PC-3 (cell line): ENCODE results near the gene EHBP1. TPM values are rescaled to one million over a fixed set of nuclear protein-coding genes. Genes with fewer than 3 reads are reported as not detected.

Experiments
- ATAC-seq: fragments of 200-7000 bp; cut with Tn5 transposase; 2 replicates; pipeline ENCODE4 v1.9.1; 2020; ENCODE audit warnings: mild to moderate bottlenecking, moderate library complexity
- BruUV-seq: library from RNA; stranded (reverse); fragments of 400-500 nt; replicated peaks from 2 replicates; lab custom pipeline; 2021; lab: Mats Ljungman, UMichigan
- CTCF ChIA-PET: fragments of 300-600 bp; sonication (Branson Sonifier 250); formaldehyde crosslinking; loops from one replicate; lab custom pipeline; 2022; ENCODE audit warnings: antibody characterized with exemption; lab: Charles Lee
- POLR2A ChIA-PET: fragments of 300-600 bp; sonication (Branson Sonifier 250); formaldehyde crosslinking; loops from one replicate; lab custom pipeline; 2022; ENCODE audit warnings: antibody characterized with exemption; ENCODE audit not compliant: unreplicated experiment; lab: Charles Lee
- DNase-seq: peaks from one replicate; pipeline ENCODE4 v3.0.0-alpha.2; 2015
- H2AFZ ChIP-seq: fragments of 300-600 bp; sonication (generic); 2 replicates; pipeline ENCODE4 v1.6.0; 2016; ENCODE audit warnings: antibody characterized with exemption, low read length
- H3F3A ChIP-seq: fragments of 300-600 bp; sonication (generic); one replicate; pipeline ENCODE4 v1.6.0; 2017; ENCODE audit warnings: antibody characterized with exemption, low read length, control low read depth, mild to moderate bottlenecking; ENCODE audit not compliant: unreplicated experiment
- H3K27ac ChIP-seq: fragments of 300-600 bp; sonication (generic); 2 replicates; pipeline ENCODE4 v1.5.1; 2016; ENCODE audit warnings: mild to moderate bottlenecking, low read length
- H3K27me3 ChIP-seq: fragments of 300-600 bp; sonication (generic); 2 replicates; pipeline ENCODE4 v1.6.1; 2016; ENCODE audit warnings: low read length, mixed read lengths
- H3K36me3 ChIP-seq: fragments of 300-600 bp; sonication (generic); 2 replicates; pipeline ENCODE4 v1.6.1; 2016; ENCODE audit warnings: low read depth, mixed run types, low read length, mixed read lengths
- H3K4me1 ChIP-seq: fragments of 300-600 bp; sonication (generic); 2 replicates; pipeline ENCODE4 v1.5.1; 2016; ENCODE audit warnings: low read length; ENCODE audit not compliant: insufficient read depth
- H3K4me2 ChIP-seq: fragments of 300-600 bp; sonication (generic); 2 replicates; pipeline ENCODE4 v1.6.0; 2016; ENCODE audit warnings: low read length
- H3K4me3 ChIP-seq: fragments of 300-600 bp; sonication (generic); 2 replicates; pipeline ENCODE4 v1.5.1; 2016; ENCODE audit warnings: mild to moderate bottlenecking, low read length, mixed read lengths
- H3K79me2 ChIP-seq: fragments of 300-600 bp; sonication (generic); 2 replicates; pipeline ENCODE4 v1.6.1; 2017; ENCODE audit warnings: low read length, mixed read lengths
- H3K9ac ChIP-seq: fragments of 300-600 bp; sonication (generic); 2 replicates; pipeline ENCODE4 v1.6.0; 2016; ENCODE audit warnings: mild to moderate bottlenecking, low read length
- H3K9me2 ChIP-seq: fragments of 300-600 bp; sonication (generic); replicated peaks from 2 replicates; pipeline ENCODE4 v1.6.1; 2016; ENCODE audit warnings: mixed run types, low read length, mixed read lengths
- H3K9me3 ChIP-seq: fragments of 300-600 bp; sonication (generic); 2 replicates; pipeline ENCODE4 v1.6.1; 2016; ENCODE audit warnings: low read length, mixed read lengths
- H4K20me1 ChIP-seq: fragments of 300-600 bp; sonication (generic); 2 replicates; pipeline ENCODE4 v1.6.1; 2016; ENCODE audit warnings: low read length, mixed read lengths
- CTCF ChIP-seq: fragments of 300-600 bp; sonication (generic); conservative IDR thresholded peaks from 2 replicates; pipeline ENCODE4 v1.5.1; 2017; ENCODE audit warnings: antibody characterized with exemption, low read depth, mild to moderate bottlenecking, low read length
- EZH2 ChIP-seq: fragments of 300-600 bp; sonication (generic); IDR thresholded peaks from one replicate; pipeline ENCODE4 v1.6.1; 2017; ENCODE audit warnings: antibody characterized with exemption, mild to moderate bottlenecking, low read length; ENCODE audit not compliant: unreplicated experiment
- EZH2phosphoT487 ChIP-seq: fragments of 300-600 bp; sonication (generic); IDR thresholded peaks from 2 replicates; pipeline ENCODE4 v1.6.1; 2018; ENCODE audit warnings: mild to moderate bottlenecking, antibody characterized with exemption, low read length, borderline replicate concordance
- intact Hi-C: fragments of 100-400 bp; cut with micrococcal nuclease; formaldehyde crosslinking; loops from 2 replicates; pipeline ENCODE4 v1.9.0; 2023
- total RNA-seq: library from RNA; depleted of rRNA; stranded (reverse); fragments of >200 nt; gene quantifications from 2 replicates; pipeline ENCODE4 v1.2.3, GENCODE V29; 2014

Gene EHBP1
- total RNA-seq, 1 experiment from 2014 or later, result 25.7 TPM

- no peaks in the 10 kb centered on the region for H3K79me2 ChIP-seq
- ChIA-PET POLR2A (interaction anchor here (0.6 kb wide), 1 partner anchor 763 kb away, joined by 8 read pairs; no protein-coding TSS in a partner anchor), CTCF (no interaction called here)
- H4K20me1 ChIP-seq, result no peaks in the 10 kb centered on the region
- H3K9ac ChIP-seq, result no peak overlapping the region
- H3K4me3 ChIP-seq, result no peak overlapping the region
- H3K27ac ChIP-seq, result no peak overlapping the region
- intact Hi-C loops, result no loop called here
- H3K36me3 ChIP-seq, result no peaks in the 10 kb centered on the region
- H3K27me3 ChIP-seq, result no peaks in the 10 kb centered on the region
- H3K9me3 ChIP-seq, result no peaks in the 10 kb centered on the region
- H3F3A ChIP-seq, result no peaks in the 10 kb centered on the region
- ATAC-seq, result no peak
- peaks cover 9% of the 10 kb centered on the region; the same call in 1 of the 2 replicates for H3K4me1 ChIP-seq
- H3K4me2 ChIP-seq, result no peak overlapping the region
- TF ChIP-seq EZH2 (no peak), EZH2phosphoT487 (no peak)
- no peak for DNase-seq
- BruUV-seq, result no TSS peak
- H3K9me2 ChIP-seq, result no peaks in the 10 kb centered on the region
- no peak overlapping the region for H2AFZ ChIP-seq
These were observed 339.1 kb downstream of the EHBP1 start for GRCh38 chr2:63044362-63045327.

- Histone ChIP-seq H3K9me2 (no peaks in the 10 kb centered on the region), H3K27me3 (no peaks in the 10 kb centered on the region), H3K4me1 (peaks cover 11% of the 10 kb centered on the region; the same call in 1 of the 2 replicates), H3K36me3 (no peaks in the 10 kb centered on the region), H3K9ac (no peak overlapping the region), H3F3A (no peaks in the 10 kb centered on the region), H3K9me3 (no peaks in the 10 kb centered on the region), H4K20me1 (no peaks in the 10 kb centered on the region), H3K27ac (no peak overlapping the region), H3K4me2 (no peak overlapping the region), H3K79me2 (peaks cover 8% of the 10 kb centered on the region), H2AFZ (no peak overlapping the region), H3K4me3 (no peak overlapping the region)
- no peak for TF ChIP-seq CTCF
- TF ChIP-seq EZH2phosphoT487, result no peak
- TF ChIP-seq EZH2, result no peak
- BruUV-seq, result no TSS peak
- ATAC-seq (no peak), DNase-seq (no peak)
- CTCF ChIA-PET, result no interaction called here
- POLR2A ChIA-PET, result interaction anchor here (0.6 kb wide), 1 partner anchor 541 kb away, joined by 3 read pairs; no protein-coding TSS in a partner anchor
- intact Hi-C loops, result no loop called here
These were observed 341.0 kb downstream of the EHBP1 start for GRCh38 chr2:63046552-63046951.

- Histone ChIP-seq H3K9ac (no peak overlapping the region), H2AFZ (no peak overlapping the region), H3K4me1 (peaks cover 11% of the 10 kb centered on the region; the same call in 1 of the 2 replicates), H3K9me3 (no peaks in the 10 kb centered on the region), H3K27me3 (no peaks in the 10 kb centered on the region), H3K79me2 (peaks cover 12% of the 10 kb centered on the region), H3F3A (no peaks in the 10 kb centered on the region), H3K27ac (no peak overlapping the region), H3K4me3 (no peak overlapping the region), H3K4me2 (no peak overlapping the region), H4K20me1 (no peaks in the 10 kb centered on the region), H3K36me3 (no peaks in the 10 kb centered on the region), H3K9me2 (no peaks in the 10 kb centered on the region)
- POLR2A ChIA-PET, result interaction anchor here (0.6 kb wide), 1 partner anchor 541 kb away, joined by 3 read pairs; no protein-coding TSS in a partner anchor
- no peak for ATAC-seq
- intact Hi-C loops, result no loop called here
- CTCF ChIA-PET, result no interaction called here
- DNase-seq, result no peak
- TF ChIP-seq EZH2phosphoT487 (no peak), CTCF (no peak), EZH2 (no peak)
- BruUV-seq, result no TSS peak
These were observed 341.4 kb downstream of the EHBP1 start for GRCh38 chr2:63046961-63047320.
